Activated CD8-positive, alpha-beta memory T cell treated with anti-CD3 and anti-CD28 coated beads for 48 hours (primary cell): ENCODE results near the gene BAMBI.

Experiments used
- DNase-seq, 3 experiments: peaks; one replicate each; pipeline ENCODE4 v3.0.0-alpha.2; 2020; ENCODE audit warnings: low read depth in 2 of 3, low spot score in 2 of 3

Gene BAMBI

GRCh38 chr10:28704464-28705161 is 27.3 kb downstream of the BAMBI start:
- DNase-seq: no peak

GRCh38 chr10:28705472-28705871 is 28.2 kb downstream of the BAMBI start:
- DNase-seq: no peak

GRCh38 chr10:28709001-28709710 is 31.8 kb downstream of the BAMBI start:
- no peak for DNase-seq

- no peak for DNase-seq
These were observed 33.0 kb downstream of the BAMBI start for GRCh38 chr10:28710202-28710886.

- no peak for DNase-seq
These were observed 33.7 kb downstream of the BAMBI start for GRCh38 chr10:28711041-28711440.

- no peak for DNase-seq
These were observed 34.5 kb downstream of the BAMBI start for GRCh38 chr10:28711776-28712175.

GRCh38 chr10:28713626-28714352 is 36.5 kb downstream of the BAMBI start:
- no peak for DNase-seq

GRCh38 chr10:28714401-28715053 is 37.2 kb downstream of the BAMBI start:
- DNase-seq: no peak

- DNase-seq: no peak
These were observed 37.9 kb downstream of the BAMBI start for GRCh38 chr10:28715246-28715645.

GRCh38 chr10:28715757-28716156 is 38.4 kb downstream of the BAMBI start:
- DNase-seq: no peak

- DNase-seq: no peak
These were observed 39.4 kb downstream of the BAMBI start for GRCh38 chr10:28716748-28717147.

GRCh38 chr10:28717656-28718201 is 40.4 kb downstream of the BAMBI start:
- DNase-seq: no peak

- DNase-seq: no peak
These were observed 42.6 kb downstream of the BAMBI start for GRCh38 chr10:28719789-28720436.

- no peak for DNase-seq
These were observed 44.1 kb downstream of the BAMBI start for GRCh38 chr10:28721318-28721951.

- no peak for DNase-seq
These were observed 44.9 kb downstream of the BAMBI start for GRCh38 chr10:28722065-28722803.

GRCh38 chr10:28728366-28728765 is 51.0 kb downstream of the BAMBI start:
- DNase-seq: no peak

GRCh38 chr10:28730031-28730778 is 52.9 kb downstream of the BAMBI start:
- no peak for DNase-seq

- DNase-seq: no peak
These were observed 54.8 kb downstream of the BAMBI start for GRCh38 chr10:28732091-28732490.
